GM12878 (cell line): Measurements from ENCODE around the gene SYCN. TPM values are rescaled to one million over a fixed set of nuclear protein-coding genes. Genes with fewer than 3 reads are reported as not detected.

Experiments
- ATAC-seq: fragments of 200-7000 bp; cut with Tn5 transposase; 3 replicates; pipeline ENCODE4 v1.9.1; 2020; ENCODE audit warnings: mild to moderate bottlenecking, moderate library complexity
- BruUV-seq: library from RNA; stranded (reverse); fragments of 400-500 nt; replicated peaks from 2 replicates; lab custom pipeline; 2021; lab: Mats Ljungman, UMichigan
- CTCF ChIA-PET: fragments of 300-600 bp; sonication (Branson Sonifier 250); formaldehyde crosslinking; extraction: SDS; loops from one replicate; lab custom pipeline; 2021; ENCODE audit warnings: inconsistent platforms; lab: Yijun Ruan, JAX
- POLR2A ChIA-PET: fragments of 350-600 bp; formaldehyde crosslinking; extraction: SDS; loops from one replicate; lab custom pipeline; 2021; ENCODE audit warnings: inconsistent platforms; lab: Charles Lee
- RAD21 ChIA-PET: fragments of 300-600 bp; sonication (Branson Sonifier 250); formaldehyde crosslinking; loops from one replicate; lab custom pipeline; 2023; ENCODE audit warnings: antibody characterized with exemption; ENCODE audit not compliant: unreplicated experiment; lab: Charles Lee
- SMC1A ChIA-PET: fragments of 300-600 bp; sonication (Branson Sonifier 250); formaldehyde crosslinking; loops from one replicate; lab custom pipeline; 2023; ENCODE audit not compliant: unreplicated experiment, uncharacterized antibody; lab: Charles Lee
- DNase-seq: peaks from one replicate; pipeline ENCODE4 v3.0.0-alpha.2; 2011; ENCODE audit warnings: low read depth, low spot score
- FAIRE-seq: peaks from 3 replicates; lab custom pipeline; 2011; peaks lifted over from hg19 to GRCh38; lab: Jason Lieb, UNC
- H2AFZ ChIP-seq: 2 replicates; pipeline ENCODE4 v1.6.0; 2011; ENCODE audit warnings: low read depth, low read length, control low read depth; ENCODE audit not compliant: control insufficient read depth
- H3K27ac ChIP-seq: 2 replicates; pipeline ENCODE4 v1.5.1; 2011; ENCODE audit warnings: control low read depth; ENCODE audit not compliant: control insufficient read depth, insufficient read depth
- H3K27me3 ChIP-seq, 2 experiments: replicated peaks in 1 of 2; 2 replicates each; pipeline versions ENCODE4 v1.6.0 to v1.6.1; 2011; ENCODE audit warnings: low read length in 1 of 2; ENCODE audit not compliant: control insufficient read depth in 2 of 2, insufficient read depth in 2 of 2
- H3K36me3 ChIP-seq, 2 experiments: 2 replicates each; pipeline ENCODE4 v1.5.1; 2011; ENCODE audit warnings: low read length in 1 of 2; ENCODE audit not compliant: control insufficient read depth in 2 of 2, insufficient read depth in 2 of 2
- H3K4me1 ChIP-seq: 2 replicates; pipeline ENCODE4 v1.6.1; 2011; ENCODE audit warnings: mild to moderate bottlenecking, low read length, moderate library complexity, mixed read lengths; ENCODE audit not compliant: control insufficient read depth, insufficient read depth
- H3K4me2 ChIP-seq: 2 replicates; pipeline ENCODE4 v1.6.0; 2011; ENCODE audit warnings: control low read depth; ENCODE audit not compliant: control insufficient read depth, insufficient read depth
- H3K4me3 ChIP-seq: fragments of 200-600 bp; sonication (generic); 2 replicates; pipeline ENCODE4 v1.5.1; 2016
- H3K79me2 ChIP-seq: 2 replicates; pipeline ENCODE4 v1.6.0; 2011; ENCODE audit warnings: low read length; ENCODE audit not compliant: control insufficient read depth, insufficient read depth
- H3K9ac ChIP-seq: 2 replicates; pipeline ENCODE4 v1.8.0; 2011; ENCODE audit warnings: low read length, control low read depth, mixed read lengths; ENCODE audit not compliant: control insufficient read depth, insufficient read depth
- H3K9me3 ChIP-seq: replicated peaks from 3 replicates; pipeline ENCODE4 v1.5.1; 2011; ENCODE audit warnings: mild to moderate bottlenecking, low read length; ENCODE audit not compliant: control insufficient read depth, insufficient read depth
- H4K20me1 ChIP-seq: 2 replicates; pipeline ENCODE4 v1.6.0; 2011; ENCODE audit not compliant: control insufficient read depth, insufficient read depth
- ATF2 ChIP-seq: IDR thresholded peaks from 2 replicates; pipeline ENCODE4 v1.6.1; 2012; ENCODE audit warnings: low read length, inconsistent platforms
- BHLHE40 ChIP-seq, 2 experiments: fragments of 450-650 bp in 1 of 2; IDR thresholded peaks; 2 replicates each; pipeline ENCODE4 v1.6.1; 2011 to 2017; ENCODE audit warnings: low read depth in 2 of 2, borderline replicate concordance in 1 of 2, improper control_type of control experiment in 1 of 2, low read length in 1 of 2, mild to moderate bottlenecking in 1 of 2
- CHD4 ChIP-seq: fragments of 200-600 bp; sonication (generic); IDR thresholded peaks from 2 replicates; pipeline ENCODE4 v1.6.1; 2016; ENCODE audit warnings: mild to moderate bottlenecking
- ELK1 ChIP-seq: IDR thresholded peaks from 2 replicates; pipeline ENCODE4 v1.6.1; 2012; ENCODE audit warnings: low read depth, low read length, improper control_type of control experiment
- GABPA ChIP-seq: IDR thresholded peaks from 2 replicates; pipeline ENCODE4 v1.6.1; 2014; ENCODE audit warnings: antibody characterized with exemption, low read depth, mild to moderate bottlenecking, inconsistent platforms
- GATAD2B ChIP-seq: fragments of 450-650 bp; conservative IDR thresholded peaks from 2 replicates; pipeline ENCODE4 v1.6.1; 2017; ENCODE audit warnings: low read depth, mild to moderate bottlenecking, moderate library complexity
- HDGF ChIP-seq: fragments of 450-650 bp; IDR thresholded peaks from 2 replicates; pipeline ENCODE4 v1.6.1; 2016; ENCODE audit warnings: antibody characterized with exemption
- MEF2A ChIP-seq: IDR thresholded peaks from 2 replicates; pipeline ENCODE4 v1.6.1; 2011; ENCODE audit warnings: low read depth, mild to moderate bottlenecking, low read length, moderate library complexity; ENCODE audit not compliant: insufficient read depth
- MXI1 ChIP-seq: fragments of 150-350 bp; IDR thresholded peaks from 2 replicates; pipeline ENCODE4 v1.6.1; 2011; ENCODE audit warnings: low read depth, mild to moderate bottlenecking, inconsistent platforms, low read length, improper control_type of control experiment
- NFYA ChIP-seq: IDR thresholded peaks from 2 replicates; pipeline ENCODE4 v1.6.1; 2011; ENCODE audit warnings: low read depth, mild to moderate bottlenecking, low read length, improper control_type of control experiment, borderline replicate concordance
- POLR2AphosphoS2 ChIP-seq: IDR thresholded peaks from 2 replicates; pipeline ENCODE4 v1.6.1; 2011; ENCODE audit warnings: low read depth, mild to moderate bottlenecking, low read length, improper control_type of control experiment, moderate library complexity
- PRDM15 ChIP-seq: fragments of 450-650 bp; formaldehyde crosslinking; IDR thresholded peaks from 2 replicates; pipeline ENCODE4 v1.4.0; 2020; ENCODE audit warnings: mild to moderate bottlenecking, moderate library complexity
- RUNX3 ChIP-seq: IDR thresholded peaks from 2 replicates; pipeline ENCODE4 v1.6.1; 2012; ENCODE audit warnings: low read length, inconsistent platforms
- ZNF24 ChIP-seq: fragments of 450-650 bp; IDR thresholded peaks from 2 replicates; pipeline ENCODE4 v1.6.1; 2017; ENCODE audit warnings: antibody characterized with exemption, mild to moderate bottlenecking
- ZNF687 ChIP-seq: fragments of 450-650 bp; IDR thresholded peaks from 2 replicates; pipeline ENCODE4 v1.6.1; 2017; ENCODE audit warnings: mild to moderate bottlenecking, moderate library complexity
- WGBS: methylation state at CpG from one replicate; pipeline ENCODE4 v1.1.6; 2016; ENCODE audit warnings: low lambda C conversion rate; ENCODE audit not compliant: insufficient replicate concordance, insufficient coverage; ENCODE audit errors: missing lambda C conversion rate; 5-methylcytosine and 5-hydroxymethylcytosine counted together
- in situ Hi-C: fragments of 300-500 bp; cut with MboI; formaldehyde crosslinking; loops from 9 replicates; pipeline ENCODE4 v1.14.3; 2018; ENCODE audit warnings: mixed read lengths
- intact Hi-C: fragments of 100-400 bp; cut with micrococcal nuclease; formaldehyde crosslinking; loops from one replicate; pipeline ENCODE4 v1.14.2; 2022; ENCODE audit not compliant: unreplicated experiment
- polyA plus RNA-seq, 11 experiments: library from polyadenylated mRNA; depleted of rRNA in 4 of 11; unstranded in 6 of 11; stranded (reverse) in 5 of 11; fragments of >200 nt; fragmentation: Nextera tagmentation in 4 of 11; fragmentation: Illumina TruSeq in 1 of 11; extraction: Ambion mirVana in 4 of 11; extraction: Trizol in 1 of 11; gene quantifications; 1 replicate in 1 of 11; 2 replicates in 10 of 11; pipeline versions ENCODE4 v1.2.1 to v1.2.3, GENCODE V29; 2011 to 2016; ENCODE audit warnings: inconsistent platforms in 2 of 11, missing spikeins in 2 of 11, low read depth in 1 of 11
- total RNA-seq, 4 experiments: library from RNA; depleted of rRNA in 3 of 4; stranded (reverse); fragments of >200 nt in 3 of 4; fragmentation: Illumina TruSeq in 1 of 4; extraction: Trizol in 1 of 4; gene quantifications; 2 replicates each; pipeline versions ENCODE4 v1.2.1 to v1.2.3, GENCODE V29; 2013 to 2021

The SYCN gene
- total and polyA plus RNA-seq, 10 of the 15 experiments (the other 5 are each of a cell fraction or from before 2014, with no cell fraction given), result 0.54 TPM; not detected in 9

GRCh38 chr19:39197808-39198207 is 6.3 kb downstream of the SYCN start:
- intact Hi-C loops, result no loop called here
- H3K27ac ChIP-seq, result no peak overlapping the region
- H2AFZ ChIP-seq, result no peak overlapping the region
- H3K4me3 ChIP-seq, result no peak overlapping the region
- FAIRE-seq, result no peak
- H3K9me3 ChIP-seq, result no peaks in the 10 kb centered on the region
- BruUV-seq, result no TSS peak
- no peaks in the 10 kb centered on the region for H3K79me2 ChIP-seq
- H3K4me1 ChIP-seq, result no peaks in the 10 kb centered on the region
- ATAC-seq, result no peak
- in situ Hi-C loops, result no loop called here
- ChIA-PET SMC1A (no interaction called here), CTCF (no interaction called here), RAD21 (no interaction called here), POLR2A (no interaction called here)
- H3K9ac ChIP-seq, result no peak overlapping the region
- WGBS, result 50% methylated on average over 5 of the region's 5 CpGs
- no peak overlapping the region for H3K4me2 ChIP-seq
- no peaks in the 10 kb centered on the region for H4K20me1 ChIP-seq
- H3K36me3 ChIP-seq, result no peaks in the 10 kb centered on the region
- H3K27me3 ChIP-seq, result peaks cover 3 to 5% of the 10 kb centered on the region in 2 experiments; a peak in 2 of 4 replicates
- no peak for DNase-seq
- TF ChIP-seq ZNF687 (no peak), MXI1 (no peak), MEF2A (no peak), ATF2 (no peak), HDGF (no peak), GATAD2B (no peak), BHLHE40 (IDR thresholded peaks at IDR 0.05; ENCODE audit: borderline replicate concordance in 1 of 2, low read depth in 2 of 2, low read length in 1 of 2) (no peak), NFYA (no peak), ZNF24 (no peak), RUNX3 (no peak), CHD4 (no peak), ELK1 (no peak), PRDM15 (CRISPR knock-in tag) (no peak), POLR2AphosphoS2 (no peak), GABPA (no peak)
